Measurements from ENCODE around the gene STPG4.

GRCh38 chr2:47076126-47076506, 79.0 kb downstream of the STPG4 start:
- TF ChIP-seq CTCF (IDR thresholded peaks at IDR 0.05) (no peak), POLR2A (IDR thresholded peaks at IDR 0.05) (no peak), POLR2AphosphoS5 (IDR thresholded peaks at IDR 0.05; ENCODE audit: insufficient read depth in 1 of 2, low read depth in 1 of 2) (no peak)
